AG04450 (cell line): ENCODE data around the gene AXL. TPM values are rescaled to one million over a fixed set of nuclear protein-coding genes. Genes with fewer than 3 reads are reported as not detected.
A peak's percentile ranks its signal among the peaks of the same experiment; 100 is the strongest.

Experiments
- CTCF ChIA-PET: fragments of 300-600, 350-600 bp; formaldehyde crosslinking; extraction: SDS; loops from one replicate; lab custom pipeline; 2022; ENCODE audit warnings: antibody characterized with exemption, inconsistent platforms; lab: Charles Lee
- POLR2A ChIA-PET: fragments of 350-600 bp; formaldehyde crosslinking; extraction: SDS; loops from one replicate; lab custom pipeline; 2021; ENCODE audit warnings: antibody characterized with exemption, inconsistent platforms; lab: Yijun Ruan, JAX
- DNase-seq: peaks from one replicate; pipeline ENCODE4 v3.0.0-alpha.2; 2011; ENCODE audit warnings: low read depth, low spot score
- H3K27ac ChIP-seq: one replicate; pipeline ENCODE4 v1.5.1; 2012; ENCODE audit warnings: low read depth, low read length, control low read depth
- H3K27me3 ChIP-seq: one replicate; pipeline ENCODE4 v1.6.0; 2012; ENCODE audit warnings: low read length; ENCODE audit not compliant: control insufficient read depth, insufficient read depth
- H3K4me3 ChIP-seq: 2 replicates; pipeline ENCODE4 v1.5.1; 2011; ENCODE audit warnings: mild to moderate bottlenecking, low read depth, low read length, control low read depth
- H3K9me3 ChIP-seq: 2 replicates; pipeline ENCODE4 v1.5.1; 2012; ENCODE audit warnings: low read length; ENCODE audit not compliant: control insufficient read depth, insufficient read depth
- polyA plus RNA-seq: library from polyadenylated mRNA; depleted of rRNA; stranded (reverse); fragments of >200 nt; gene quantifications from 2 replicates; pipeline ENCODE4 v1.2.3, GENCODE V29; 2011
- TF ChIP-seq, protein P1 (sequence below): IDR thresholded peaks from 2 replicates; pipeline ENCODE4 v1.5.1; 2011; ENCODE audit warnings: low read depth, low read length, control low read depth, inconsistent platforms

AXL gene
- polyA plus RNA-seq, 1 experiment = 210 TPM

DNA sequence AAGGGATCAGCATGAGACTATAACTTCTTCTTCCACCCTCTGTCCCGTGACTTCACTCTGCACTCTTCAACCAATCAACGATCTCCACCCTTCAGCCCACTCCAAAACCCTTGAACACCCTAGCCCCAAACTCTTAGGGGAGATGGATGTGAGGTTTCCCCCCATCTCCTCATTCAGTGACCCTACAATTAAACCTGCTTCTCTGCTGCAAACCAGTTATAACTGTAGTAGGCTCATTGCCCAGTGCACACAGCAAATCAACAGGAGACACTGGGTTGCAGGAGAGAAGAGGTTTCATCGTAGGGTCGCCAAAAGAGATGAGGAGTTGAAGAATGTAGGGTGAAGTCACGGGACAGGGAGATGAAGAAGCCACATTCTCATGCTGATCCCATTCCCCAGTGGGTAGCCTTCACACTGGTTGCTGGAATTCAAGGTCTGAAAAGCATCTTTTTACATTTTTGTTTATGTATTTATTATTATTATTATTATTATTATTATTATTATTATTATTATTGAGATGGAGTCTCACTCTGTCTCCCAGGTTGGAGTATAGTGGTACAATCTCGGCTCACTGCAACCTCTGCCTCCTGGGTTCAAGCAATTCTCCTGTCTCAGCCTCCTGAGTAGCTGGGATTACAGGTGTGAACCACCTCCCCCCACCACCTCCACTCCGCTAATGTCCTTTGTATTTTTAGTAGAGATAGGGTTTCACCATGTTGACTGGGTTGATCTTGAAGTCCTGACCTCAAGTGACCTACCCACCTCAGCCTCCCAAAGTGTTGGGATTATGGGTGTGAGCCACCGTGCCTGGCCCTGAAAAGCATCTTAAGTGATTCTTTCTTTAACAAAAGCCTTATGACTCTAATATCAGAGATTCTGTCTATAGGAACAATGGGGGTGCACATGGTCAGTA is 31.8 kb upstream of the AXL start:
- H3K27me3 ChIP-seq = peaks cover 26% of the 10 kb centered on the region
- TF ChIP-seq, protein P1, sequence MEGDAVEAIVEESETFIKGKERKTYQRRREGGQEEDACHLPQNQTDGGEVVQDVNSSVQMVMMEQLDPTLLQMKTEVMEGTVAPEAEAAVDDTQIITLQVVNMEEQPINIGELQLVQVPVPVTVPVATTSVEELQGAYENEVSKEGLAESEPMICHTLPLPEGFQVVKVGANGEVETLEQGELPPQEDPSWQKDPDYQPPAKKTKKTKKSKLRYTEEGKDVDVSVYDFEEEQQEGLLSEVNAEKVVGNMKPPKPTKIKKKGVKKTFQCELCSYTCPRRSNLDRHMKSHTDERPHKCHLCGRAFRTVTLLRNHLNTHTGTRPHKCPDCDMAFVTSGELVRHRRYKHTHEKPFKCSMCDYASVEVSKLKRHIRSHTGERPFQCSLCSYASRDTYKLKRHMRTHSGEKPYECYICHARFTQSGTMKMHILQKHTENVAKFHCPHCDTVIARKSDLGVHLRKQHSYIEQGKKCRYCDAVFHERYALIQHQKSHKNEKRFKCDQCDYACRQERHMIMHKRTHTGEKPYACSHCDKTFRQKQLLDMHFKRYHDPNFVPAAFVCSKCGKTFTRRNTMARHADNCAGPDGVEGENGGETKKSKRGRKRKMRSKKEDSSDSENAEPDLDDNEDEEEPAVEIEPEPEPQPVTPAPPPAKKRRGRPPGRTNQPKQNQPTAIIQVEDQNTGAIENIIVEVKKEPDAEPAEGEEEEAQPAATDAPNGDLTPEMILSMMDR = no peak
- H3K4me3 ChIP-seq = no peak overlapping the region
- H3K27ac ChIP-seq = no peak overlapping the region
- no peaks in the 10 kb centered on the region for H3K9me3 ChIP-seq
- no peak for DNase-seq
- ChIA-PET CTCF (interaction anchor here (1.4 kb wide), 1 partner anchor 17 kb away, joined by 3 read pairs; no protein-coding TSS in a partner anchor), POLR2A (no interaction called here)

DNA sequence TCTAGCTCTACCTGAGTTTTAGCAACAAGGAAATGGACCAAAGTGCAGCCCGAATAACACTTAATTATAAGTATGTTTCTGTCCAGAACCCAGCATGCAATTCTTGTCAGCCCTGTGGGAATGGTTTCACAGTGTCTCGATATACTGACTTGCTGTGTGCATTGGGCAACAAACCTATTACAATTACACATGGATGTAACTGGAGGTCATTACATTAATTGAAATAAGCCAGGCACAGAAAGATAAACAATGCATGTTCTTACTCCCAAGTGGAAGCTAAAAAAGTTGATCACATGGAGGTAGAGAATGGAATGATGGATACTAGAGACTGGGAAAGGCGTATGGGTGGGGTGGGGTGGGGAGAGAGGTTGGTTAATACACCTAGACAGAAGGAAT is 31.1 kb upstream of the AXL start:
- Histone ChIP-seq H3K9me3 (no peaks in the 10 kb centered on the region), H3K27ac (no peak overlapping the region), H3K27me3 (peaks cover 26% of the 10 kb centered on the region), H3K4me3 (no peak overlapping the region)
- CTCF ChIA-PET = interaction anchor here (1.4 kb wide), 1 partner anchor 16 kb away, joined by 3 read pairs; no protein-coding TSS in a partner anchor
- TF ChIP-seq, protein P1 = no peak
- POLR2A ChIA-PET = no interaction called here
- DNase-seq = no peak

DNA sequence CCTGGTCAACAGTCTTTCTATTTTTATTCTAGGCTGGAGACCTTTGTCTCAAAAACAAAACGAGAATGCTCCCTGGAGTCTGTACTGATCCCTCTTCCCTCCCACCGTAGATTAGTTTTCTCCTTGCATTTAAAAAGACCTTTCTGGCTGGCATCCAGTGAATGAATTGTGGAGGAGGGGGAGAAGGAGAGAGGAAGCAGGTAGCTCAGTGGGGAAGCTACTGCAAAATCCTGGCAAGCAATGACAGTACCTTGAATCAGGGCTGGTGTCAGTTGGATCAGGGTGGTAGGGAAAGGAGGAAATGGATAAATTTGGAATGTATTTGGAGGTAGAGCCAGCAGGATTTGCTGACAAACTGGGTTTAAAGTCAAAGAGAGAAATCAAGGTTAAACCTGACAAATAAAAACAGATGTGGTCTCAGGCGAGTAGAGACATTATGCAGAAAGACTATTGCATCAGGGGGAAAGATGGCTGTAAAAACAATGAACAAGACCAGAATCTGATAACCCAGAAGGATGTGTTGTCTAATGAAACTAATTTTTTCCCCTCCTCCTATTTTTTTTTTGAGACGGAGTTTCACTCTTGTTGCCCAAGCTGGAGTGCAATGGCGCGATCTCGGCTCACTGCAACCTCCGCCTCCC is 29.5 kb upstream of the AXL start:
- Histone ChIP-seq H3K27ac (no peak overlapping the region), H3K27me3 (peaks cover 26% of the 10 kb centered on the region), H3K9me3 (no peaks in the 10 kb centered on the region), H3K4me3 (no peak overlapping the region)
- TF ChIP-seq, protein P1 = no peak
- DNase-seq = no peak
- ChIA-PET CTCF (interaction anchor here (0.6 to 1.1 kb wide), 2 partner anchors 14 to 119 kb away, joined by 3 read pairs; no protein-coding TSS in a partner anchor), POLR2A (interaction anchor here (0.8 kb wide), 1 partner anchor 525 kb away, joined by 7 read pairs; no protein-coding TSS in a partner anchor)

DNA sequence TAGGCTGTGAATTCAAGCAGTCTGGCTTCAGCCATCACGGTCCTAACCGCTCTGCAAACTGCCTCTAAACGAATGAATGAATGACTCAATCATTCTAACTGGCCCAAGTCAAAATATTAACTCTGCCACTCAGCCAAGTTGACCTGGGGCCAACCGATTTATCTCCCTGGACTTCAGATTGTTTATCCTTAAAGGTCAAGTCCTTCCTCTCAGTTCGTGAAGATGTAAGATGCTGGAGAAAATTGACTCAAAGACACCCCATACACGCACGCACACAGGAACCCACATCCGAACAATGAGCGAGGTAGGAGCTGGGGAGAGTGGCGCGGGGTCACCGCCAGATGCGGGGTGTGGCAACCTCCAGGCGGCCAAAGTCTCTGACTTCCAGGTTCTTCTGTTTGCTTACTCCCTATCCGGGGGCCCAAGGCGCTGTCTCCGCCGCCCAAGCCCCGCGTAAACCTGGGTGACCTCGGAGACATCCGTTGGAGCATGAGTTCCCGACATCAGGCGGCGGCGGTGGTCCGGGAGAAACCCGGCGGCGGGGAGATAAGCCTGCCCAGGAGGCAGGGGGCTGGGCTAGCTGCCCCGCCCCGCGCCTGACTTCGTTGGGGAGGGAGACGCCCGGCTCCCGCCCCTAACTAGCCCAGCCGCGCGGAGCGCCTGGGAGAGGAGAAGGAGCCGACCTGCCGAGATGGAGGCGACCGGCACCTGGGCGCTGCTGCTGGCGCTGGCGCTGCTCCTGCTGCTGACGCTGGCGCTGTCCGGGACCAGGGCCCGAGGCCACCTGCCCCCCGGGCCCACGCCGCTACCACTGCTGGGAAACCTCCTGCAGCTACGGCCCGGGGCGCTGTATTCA is 26.2 kb upstream of the AXL start, which contains the start of gene CYP2S1:
TSS of gene CYP2S1 (plus strand) at position 646 of the 856 bp plus-strand sequence. CDS start at position 692, 46 bp downstream.
- Histone ChIP-seq H3K27ac (peak within 1 kb of the TSS; percentile 21), H3K27me3 (peaks cover 20% of the 10 kb centered on the region), H3K9me3 (no peaks in the 10 kb centered on the region), H3K4me3 (peak within 1 kb of the TSS; percentile 58)
- CTCF ChIA-PET = interaction anchor here (0.6 kb wide), 1 partner anchor 163 kb away, joined by 3 read pairs; no protein-coding TSS in a partner anchor
- POLR2A ChIA-PET = interaction anchor here (1.0 kb wide), 1 partner anchor 70 kb away, joined by 3 read pairs; no protein-coding TSS in a partner anchor
- TF ChIP-seq, protein P1 = no peak
- no peak for DNase-seq
